22Rv1 (cell line): ENCODE measurements around the gene MT1X.

Experiments
- H3K27ac ChIP-seq: fragments of 450-650 bp; 2 replicates; pipeline ENCODE4 v1.5.1; 2017
- CTCF ChIP-seq: fragments of 450-650 bp; IDR thresholded peaks from 2 replicates; pipeline ENCODE4 v1.5.1; 2017; ENCODE audit warnings: mild to moderate bottlenecking
- ZFX ChIP-seq: fragments of 450-650 bp; IDR thresholded peaks from 2 replicates; pipeline ENCODE4 v1.6.1; 2017; ENCODE audit warnings: antibody characterized with exemption, borderline replicate concordance

The MT1X gene

GRCh38 chr16:56681939-56682702, at the start of gene MT1X:
TSS of gene MT1X (plus strand) at chr16:56682470. CDS start at chr16:56682541, 71 bp downstream.
- TF ChIP-seq ZFX (no peak), CTCF (no peak; the same call in 1 of the 2 replicates)
- H3K27ac ChIP-seq: peak within 1 kb of the TSS; percentile 53

GRCh38 chr16:56632848-56633365, 49.4 kb upstream of the MT1X start:
- H3K27ac ChIP-seq: no peak overlapping the region
- TF ChIP-seq ZFX: no peak
- no peak for TF ChIP-seq CTCF

GRCh38 chr16:56633535-56633934, 48.7 kb upstream of the MT1X start:
- no peak for TF ChIP-seq ZFX
- no peak for TF ChIP-seq CTCF

GRCh38 chr16:56634715-56635440, 47.4 kb upstream of the MT1X start:
- no peak overlapping the region for H3K27ac ChIP-seq
- no peak for TF ChIP-seq ZFX
- TF ChIP-seq CTCF: no peak

More at GRCh38 chr16:56633535-56633934, 48.7 kb upstream of the MT1X start:
- no peak overlapping the region for H3K27ac ChIP-seq

- no peak overlapping the region for H3K27ac ChIP-seq
- TF ChIP-seq CTCF (no peak), ZFX (no peak)
Observed at GRCh38 chr16:56635441-56635967, 46.8 kb upstream of the MT1X start.

- TF ChIP-seq CTCF (no peak), ZFX (no peak)
- no peak overlapping the region for H3K27ac ChIP-seq
Observed at GRCh38 chr16:56636616-56637413, 45.5 kb upstream of the MT1X start.
